HG02973 (cell line): Measurements from ENCODE around the gene HSF4.

Experiments used
- ATAC-seq: cut with Tn5 transposase; IDR thresholded peaks from one replicate; pipeline ENCODE4 v1.9.1; 2021; ENCODE audit warnings: moderate library complexity; ENCODE audit not compliant: unreplicated experiment

The HSF4 gene

GRCh38 chr16:67149276-67150046 is 15.1 kb upstream of the HSF4 start:
- ATAC-seq: no peak

GRCh38 chr16:67150047-67150832 is 14.3 kb upstream of the HSF4 start:
- ATAC-seq: no peak

- ATAC-seq: no peak
Observed at GRCh38 chr16:67150833-67151396, 13.6 kb upstream of the HSF4 start, which contains the start of gene B3GNT9. Gene B3GNT9, minus strand, starts transcription at chr16:67150998. Its CDS starts 513 bp downstream, at chr16:67150485.

GRCh38 chr16:67151431-67152097 is 13.0 kb upstream of the HSF4 start:
- ATAC-seq: no peak

GRCh38 chr16:67154578-67155294 is 9.8 kb upstream of the HSF4 start:
- ATAC-seq: no peak

- ATAC-seq: no peak
Observed at GRCh38 chr16:67155295-67156142, 9.0 kb upstream of the HSF4 start.

GRCh38 chr16:67156143-67156844 is 8.3 kb upstream of the HSF4 start:
- ATAC-seq: no peak

- ATAC-seq: no peak
Observed at GRCh38 chr16:67157106-67157748, 7.3 kb upstream of the HSF4 start.

GRCh38 chr16:67157892-67158635 is 6.5 kb upstream of the HSF4 start:
- no peak for ATAC-seq

- peak; percentile 34 for ATAC-seq
Observed at GRCh38 chr16:67158637-67159600, 5.6 kb upstream of the HSF4 start.

- no peak for ATAC-seq
Observed at GRCh38 chr16:67161595-67162058, 2.9 kb upstream of the HSF4 start.

- no peak for ATAC-seq
Observed at GRCh38 chr16:67162506-67163163, 1.9 kb upstream of the HSF4 start.

- ATAC-seq: no peak
Observed at GRCh38 chr16:67163164-67163998, 1.2 kb upstream of the HSF4 start.

GRCh38 chr16:67163999-67164558 is 466 bp upstream of the HSF4 start:
- no peak for ATAC-seq
